H1 (cell line): Measurements from ENCODE around the gene ARHGAP24. TPM values are rescaled to one million over a fixed set of nuclear protein-coding genes. Genes with fewer than 3 reads are reported as not detected.
A peak's percentile ranks its signal among the peaks of the same experiment; 100 is the strongest.

Source experiments
- CTCF ChIA-PET: fragments of 300-600 bp; sonication (Branson Sonifier 250); formaldehyde crosslinking; loops from one replicate; lab custom pipeline; 2021; ENCODE audit not compliant: partially characterized antibody; lab: Charles Lee
- POLR2A ChIA-PET: fragments of 300-600 bp; sonication (Branson Sonifier 250); formaldehyde crosslinking; loops from one replicate; lab custom pipeline; 2021; ENCODE audit warnings: inconsistent platforms; ENCODE audit not compliant: partially characterized antibody; lab: Charles Lee
- DNase-seq, 2 experiments: peaks; one replicate each; pipeline versions ENCODE4 v3.0.0 to v3.0.0-alpha.2; 2010 to 2022; ENCODE audit warnings: low spot score in 2 of 2, low read depth in 1 of 2, mixed read lengths in 1 of 2
- FAIRE-seq: peaks from 2 replicates; lab custom pipeline; 2011; peaks lifted over from hg19 to GRCh38; lab: Jason Lieb, UNC
- H2AFZ ChIP-seq: 2 replicates; pipeline ENCODE4 v1.8.1; 2012; ENCODE audit warnings: low read length, inconsistent platforms
- H2AK5ac ChIP-seq: 2 replicates; pipeline ENCODE4 v1.6.1; 2013; ENCODE audit warnings: low read depth, low read length
- H2BK120ac ChIP-seq: replicated peaks from 2 replicates; pipeline ENCODE3; 2013; ENCODE audit warnings: low read depth, low read length, inconsistent platforms
- H2BK12ac ChIP-seq: 2 replicates; pipeline ENCODE4 v1.6.1; 2013; ENCODE audit warnings: low read depth, low read length
- H2BK15ac ChIP-seq: 2 replicates; pipeline ENCODE4 v1.6.1; 2013; ENCODE audit warnings: low read length
- H2BK20ac ChIP-seq: 2 replicates; pipeline ENCODE4 v1.6.1; 2013; ENCODE audit warnings: low read length
- H2BK5ac ChIP-seq: 2 replicates; pipeline ENCODE4 v1.6.1; 2013; ENCODE audit warnings: low read depth, low read length
- H3K14ac ChIP-seq: 2 replicates; pipeline ENCODE4 v1.6.1; 2013; ENCODE audit warnings: inconsistent platforms; ENCODE audit not compliant: insufficient read length
- H3K18ac ChIP-seq: 2 replicates; pipeline ENCODE4 v1.6.1; 2013; ENCODE audit warnings: low read length; ENCODE audit errors: extremely low read depth
- H3K23ac ChIP-seq: 2 replicates; pipeline ENCODE4 v1.6.1; 2013; ENCODE audit warnings: inconsistent platforms; ENCODE audit not compliant: insufficient read length
- H3K23me2 ChIP-seq: 2 replicates; pipeline ENCODE4 v1.6.1; 2013; ENCODE audit warnings: low read depth, low read length
- H3K27ac ChIP-seq: 2 replicates; pipeline ENCODE4 v1.6.1; 2011; ENCODE audit warnings: low read depth, low read length, inconsistent platforms
- H3K27me3 ChIP-seq, 4 experiments: replicated peaks in 1 of 4; 1 replicate in 1 of 4; 2 replicates in 3 of 4; pipeline versions ENCODE4 v1.6.1 to v1.8.1; 2011 to 2013; ENCODE audit warnings: low read length in 3 of 4, mild to moderate bottlenecking in 3 of 4, inconsistent platforms in 2 of 4, mixed read lengths in 2 of 4, moderate library complexity in 1 of 4; ENCODE audit not compliant: control insufficient read depth in 3 of 4, insufficient read depth in 3 of 4; ENCODE audit errors: extremely low read depth in 1 of 4
- H3K36me3 ChIP-seq, 4 experiments: 2 replicates each; pipeline versions ENCODE4 v1.6.1 to v1.8.1; 2011 to 2013; ENCODE audit warnings: mild to moderate bottlenecking in 4 of 4, low read length in 3 of 4, moderate library complexity in 2 of 4, control low read depth in 1 of 4, inconsistent platforms in 1 of 4; ENCODE audit not compliant: insufficient read depth in 4 of 4, control insufficient read depth in 2 of 4
- H3K4ac ChIP-seq: replicated peaks from 2 replicates; pipeline ENCODE3; 2013; ENCODE audit warnings: low read length, low read depth, mixed read lengths, inconsistent platforms; ENCODE audit not compliant: insufficient read length
- H3K4me1 ChIP-seq, 4 experiments: replicated peaks in 1 of 4; 1 replicate in 1 of 4; 2 replicates in 3 of 4; pipeline versions ENCODE4 v1.6.1 to v1.8.1; 2011 to 2013; ENCODE audit warnings: low read length in 3 of 4, inconsistent platforms in 2 of 4, mixed read lengths in 1 of 4; ENCODE audit not compliant: insufficient read depth in 4 of 4, control insufficient read depth in 3 of 4
- H3K4me2 ChIP-seq, 2 experiments: 2 replicates each; pipeline versions ENCODE4 v1.6.1 to v1.8.1; 2011 to 2013; ENCODE audit warnings: low read depth in 2 of 2, low read length in 2 of 2, control low read depth in 1 of 2, inconsistent platforms in 1 of 2, mild to moderate bottlenecking in 1 of 2; ENCODE audit not compliant: insufficient read depth in 1 of 2
- H3K4me3 ChIP-seq, 4 experiments: fragments of 200-600, 300-600 bp in 1 of 4; sonication (generic), shearing (Covaris generic), sonication (Bioruptor Twin) in 1 of 4; 2 replicates each; pipeline versions ENCODE4 v1.5.1 to v1.8.1; 2011 to 2016; ENCODE audit warnings: low read length in 4 of 4, low read depth in 3 of 4, control low read depth in 2 of 4, inconsistent platforms in 2 of 4, mild to moderate bottlenecking in 2 of 4, mixed read lengths in 1 of 4, moderate library complexity in 1 of 4; ENCODE audit not compliant: insufficient read depth in 2 of 4; ENCODE audit errors: extremely low read depth in 1 of 4
- H3K56ac ChIP-seq: replicated peaks from 2 replicates; pipeline ENCODE3; 2013; ENCODE audit warnings: low read depth, mild to moderate bottlenecking, mixed read lengths, low read length, inconsistent platforms; ENCODE audit not compliant: insufficient read length
- H3K79me1 ChIP-seq: 2 replicates; pipeline ENCODE4 v1.6.1; 2013; ENCODE audit warnings: low read depth, low read length, control low read depth
- H3K79me2 ChIP-seq, 2 experiments: 2 replicates each; pipeline versions ENCODE4 v1.6.1 to v1.8.1; 2012 to 2013; ENCODE audit warnings: low read length in 2 of 2, mild to moderate bottlenecking in 2 of 2, inconsistent platforms in 1 of 2; ENCODE audit not compliant: insufficient read depth in 2 of 2, control insufficient read depth in 1 of 2
- H3K9ac ChIP-seq, 4 experiments: replicated peaks in 1 of 4; 1 replicate in 1 of 4; 2 replicates in 3 of 4; pipeline versions ENCODE4 v1.6.1 to v1.8.1; 2011 to 2013; ENCODE audit warnings: low read depth in 3 of 4, low read length in 3 of 4, control low read depth in 2 of 4, mild to moderate bottlenecking in 2 of 4, moderate library complexity in 2 of 4, inconsistent platforms in 1 of 4; ENCODE audit errors: extremely low read depth in 1 of 4
- H3K9me3 ChIP-seq, 2 experiments: 2 replicates each; pipeline versions ENCODE4 v1.6.1 to v1.8.1; 2012 to 2013; ENCODE audit warnings: mild to moderate bottlenecking in 2 of 2, moderate library complexity in 2 of 2, control low read depth in 1 of 2, inconsistent platforms in 1 of 2, low read depth in 1 of 2, low read length in 1 of 2, mixed read lengths in 1 of 2; ENCODE audit not compliant: insufficient read depth in 2 of 2
- H4K20me1 ChIP-seq, 2 experiments: replicated peaks in 1 of 2; 2 replicates each; pipeline versions ENCODE3 to v1.8.1; 2011 to 2013; ENCODE audit warnings: inconsistent platforms in 2 of 2, low read length in 2 of 2, mild to moderate bottlenecking in 1 of 2; ENCODE audit not compliant: insufficient read depth in 2 of 2, control insufficient read depth in 1 of 2
- H4K5ac ChIP-seq: 2 replicates; pipeline ENCODE4 v1.6.1; 2013; ENCODE audit warnings: low read length, low read depth, mixed read lengths, inconsistent platforms; ENCODE audit not compliant: insufficient read length
- H4K8ac ChIP-seq: 2 replicates; pipeline ENCODE4 v1.8.0; 2013; ENCODE audit warnings: mild to moderate bottlenecking, moderate library complexity, low read length, inconsistent platforms; ENCODE audit not compliant: insufficient read depth; ENCODE audit errors: extremely low read depth
- H4K91ac ChIP-seq: replicated peaks from 2 replicates; pipeline ENCODE3; 2013; ENCODE audit warnings: low read length, mixed read lengths, inconsistent platforms; ENCODE audit not compliant: insufficient read length
- EZH2 ChIP-seq: fragments of 200-600 bp; sonication (generic); IDR thresholded peaks from 2 replicates; pipeline ENCODE4 v1.7.1; 2012; ENCODE audit warnings: low read depth, mild to moderate bottlenecking, moderate library complexity, low read length, inconsistent platforms; ENCODE audit not compliant: severe bottlenecking
- GABPA ChIP-seq: IDR thresholded peaks from 2 replicates; pipeline ENCODE4 v1.6.1; 2011; ENCODE audit warnings: mild to moderate bottlenecking, low read length, moderate library complexity, borderline replicate concordance; ENCODE audit not compliant: insufficient read depth
- POU5F1 ChIP-seq: IDR thresholded peaks from 2 replicates; pipeline ENCODE4 v1.6.1; 2011; ENCODE audit warnings: low read depth, mild to moderate bottlenecking, low read length, moderate library complexity
- SIX5 ChIP-seq: IDR thresholded peaks from 2 replicates; pipeline ENCODE4 v1.6.1; 2011; ENCODE audit warnings: mild to moderate bottlenecking, low read depth, low read length
- SP1 ChIP-seq: IDR thresholded peaks from 2 replicates; pipeline ENCODE4 v1.6.1; 2011; ENCODE audit warnings: low read depth, low read length
- SRF ChIP-seq: IDR thresholded peaks from 2 replicates; pipeline ENCODE4 v1.6.1; 2011; ENCODE audit warnings: mild to moderate bottlenecking, low read depth, low read length, moderate library complexity
- TBP ChIP-seq: IDR thresholded peaks from 2 replicates; pipeline ENCODE4 v1.6.1; 2011; ENCODE audit warnings: low read depth, low read length, improper control_type of control experiment
- WGBS, 2 experiments: shearing (Covaris generic) in 1 of 2; methylation state at CpG; one replicate each; pipeline versions ENCODE4 v1.1.6 to v1.1.7; 2013 to 2015; ENCODE audit warnings: low lambda C conversion rate in 2 of 2, mixed read lengths in 2 of 2, inconsistent platforms in 1 of 2, low coverage in 1 of 2, missing lambda C conversion rate in 1 of 2; ENCODE audit not compliant: insufficient replicate concordance in 2 of 2, insufficient coverage in 1 of 2, insufficient read length in 1 of 2; ENCODE audit errors: extremely low coverage in 1 of 2, missing lambda C conversion rate in 1 of 2; 5-methylcytosine and 5-hydroxymethylcytosine counted together
- polyA plus RNA-seq, 7 experiments: library from polyadenylated mRNA; depleted of rRNA in 3 of 7; stranded (reverse) in 5 of 7; unstranded in 2 of 7; fragments of >200 nt in 5 of 7; fragments of 200-250 nt in 2 of 7; gene quantifications; 1 replicate in 5 of 7; 2 replicates in 1 of 7; 4 replicates in 1 of 7; pipeline versions ENCODE4 v1.2.1 to v1.2.3, GENCODE V29; 2011 to 2013; ENCODE audit warnings: missing spikeins in 2 of 7, mixed read lengths in 2 of 7
- total RNA-seq: library from RNA; stranded (reverse); fragmentation: NEBNext Ultra II Directional; extraction: Animal tissue kit (Norgen Biotek cat#: 25700); gene quantifications from 2 replicates; pipeline ENCODE4 v1.2.1, GENCODE V29; 2021
- TF ChIP-seq, protein P1 (sequence below): IDR thresholded peaks from 2 replicates; pipeline ENCODE4 v1.6.1; 2011; ENCODE audit warnings: low read length, improper control_type of control experiment
- TF ChIP-seq, protein P2 (sequence below): IDR thresholded peaks from 2 replicates; pipeline ENCODE4 v1.6.1; 2012; ENCODE audit warnings: low read length, inconsistent platforms
- TF ChIP-seq, protein P3 (sequence below): IDR thresholded peaks from 2 replicates; pipeline ENCODE4 v1.6.1; 2012; ENCODE audit warnings: inconsistent platforms

The ARHGAP24 gene
- total and polyA plus RNA-seq, 2 of the 8 experiments (the other 6 are each of a cell fraction or from before 2014, with no cell fraction given): 0.08 to 0.50 TPM

DNA sequence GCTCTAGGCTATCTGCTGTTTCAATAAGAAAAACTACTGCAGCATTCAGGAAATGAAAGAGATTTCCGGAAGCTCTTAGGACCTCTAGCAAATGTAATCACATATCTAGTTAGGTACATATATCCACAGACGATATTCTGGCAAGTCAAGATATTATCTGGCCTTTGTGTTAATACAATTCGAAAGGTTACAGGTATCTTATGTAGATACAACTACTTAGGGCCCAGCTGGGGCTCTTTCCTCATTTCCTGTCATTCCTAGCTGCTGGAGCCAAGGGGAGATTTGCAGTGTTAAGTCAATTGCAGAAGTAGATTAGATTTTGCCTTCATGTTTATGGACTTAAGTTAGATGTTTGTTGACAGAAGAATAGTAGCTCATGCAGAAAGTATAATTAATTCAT, 299.5 kb downstream of the ARHGAP24 start:
- Histone ChIP-seq H3K9me3 (no peaks in the 10 kb centered on the region), H4K91ac (no peak overlapping the region), H3K18ac (no peak overlapping the region), H2BK120ac (no peak overlapping the region), H3K4me1 (peaks cover 0 to 5% (median 0%) of the 10 kb centered on the region in 4 experiments; a peak in 2 of 7 replicates), H3K9ac (no peak overlapping the region), H3K56ac (no peak overlapping the region), H2AFZ (no peak overlapping the region), H2BK15ac (no peak overlapping the region), H3K14ac (no peak overlapping the region), H2AK5ac (no peak overlapping the region), H3K4me2 (no peak overlapping the region), H2BK20ac (peak overlapping the region; percentile 77; the same call in 1 of the 2 replicates), H4K20me1 (no peaks in the 10 kb centered on the region), H3K27me3 (no peaks in the 10 kb centered on the region), H2BK12ac (no peak overlapping the region), H3K79me2 (no peaks in the 10 kb centered on the region), H3K23me2 (no peaks in the 10 kb centered on the region), H3K36me3 (no peaks in the 10 kb centered on the region), H4K5ac (no peak overlapping the region), H3K23ac (no peak overlapping the region), H2BK5ac (0 out of 2 replicates have a peak overlapping the region, but pooled peaks have one; percentile 91), H3K27ac (no peak overlapping the region), H3K4me3 (no peak overlapping the region), H3K4ac (no peak overlapping the region), H3K79me1 (no peaks in the 10 kb centered on the region), H4K8ac (no peak overlapping the region)
- ChIA-PET CTCF (interaction anchor here (0.6 to 3.5 kb wide), 4 partner anchors 12 to 1391 kb away, joined by 3 to 13 read pairs (median 3); no protein-coding TSS in a partner anchor), POLR2A (no interaction called here)
- WGBS, 2 experiments: 82% methylated on average over 3 of the region's 3 CpGs; no CpG with 5 or more reads in 1 of the 2 experiments
- FAIRE-seq (no peak), DNase-seq (no peak)
- TF ChIP-seq, protein P1, sequence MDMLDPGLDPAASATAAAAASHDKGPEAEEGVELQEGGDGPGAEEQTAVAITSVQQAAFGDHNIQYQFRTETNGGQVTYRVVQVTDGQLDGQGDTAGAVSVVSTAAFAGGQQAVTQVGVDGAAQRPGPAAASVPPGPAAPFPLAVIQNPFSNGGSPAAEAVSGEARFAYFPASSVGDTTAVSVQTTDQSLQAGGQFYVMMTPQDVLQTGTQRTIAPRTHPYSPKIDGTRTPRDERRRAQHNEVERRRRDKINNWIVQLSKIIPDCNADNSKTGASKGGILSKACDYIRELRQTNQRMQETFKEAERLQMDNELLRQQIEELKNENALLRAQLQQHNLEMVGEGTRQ: no peak
- TF ChIP-seq EZH2 (no peak), SIX5 (no peak), SP1 (no peak), SRF (no peak), POU5F1 (no peak), TBP (no peak), GABPA (no peak)
- TF ChIP-seq, protein P2, sequence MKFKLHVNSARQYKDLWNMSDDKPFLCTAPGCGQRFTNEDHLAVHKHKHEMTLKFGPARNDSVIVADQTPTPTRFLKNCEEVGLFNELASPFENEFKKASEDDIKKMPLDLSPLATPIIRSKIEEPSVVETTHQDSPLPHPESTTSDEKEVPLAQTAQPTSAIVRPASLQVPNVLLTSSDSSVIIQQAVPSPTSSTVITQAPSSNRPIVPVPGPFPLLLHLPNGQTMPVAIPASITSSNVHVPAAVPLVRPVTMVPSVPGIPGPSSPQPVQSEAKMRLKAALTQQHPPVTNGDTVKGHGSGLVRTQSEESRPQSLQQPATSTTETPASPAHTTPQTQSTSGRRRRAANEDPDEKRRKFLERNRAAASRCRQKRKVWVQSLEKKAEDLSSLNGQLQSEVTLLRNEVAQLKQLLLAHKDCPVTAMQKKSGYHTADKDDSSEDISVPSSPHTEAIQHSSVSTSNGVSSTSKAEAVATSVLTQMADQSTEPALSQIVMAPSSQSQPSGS: no peak
- TF ChIP-seq, protein P3, sequence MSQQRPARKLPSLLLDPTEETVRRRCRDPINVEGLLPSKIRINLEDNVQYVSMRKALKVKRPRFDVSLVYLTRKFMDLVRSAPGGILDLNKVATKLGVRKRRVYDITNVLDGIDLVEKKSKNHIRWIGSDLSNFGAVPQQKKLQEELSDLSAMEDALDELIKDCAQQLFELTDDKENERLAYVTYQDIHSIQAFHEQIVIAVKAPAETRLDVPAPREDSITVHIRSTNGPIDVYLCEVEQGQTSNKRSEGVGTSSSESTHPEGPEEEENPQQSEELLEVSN: no peak
